HEK293 (cell line): ENCODE results near the gene AGO1.

ENCODE experiments used
- CTCF ChIA-PET: fragments of 350-600 bp; formaldehyde crosslinking; extraction: SDS; loops from one replicate; lab custom pipeline; 2021; ENCODE audit warnings: antibody characterized with exemption; lab: Yijun Ruan, JAX
- POLR2A ChIA-PET: fragments of 300-600 bp; formaldehyde crosslinking; extraction: SDS; loops from one replicate; lab custom pipeline; 2020; ENCODE audit warnings: antibody characterized with exemption, inconsistent platforms; lab: Yijun Ruan, JAX
- H3K27ac ChIP-seq: fragments of 200-500 bp; sonication (Bioruptor generic); 2 replicates; pipeline ENCODE4 v1.5.1; 2014; ENCODE audit warnings: low read depth, low read length, control low read depth, inconsistent platforms; ENCODE audit errors: extremely low read depth
- H3K36me3 ChIP-seq, 2 experiments: fragments of 200-500 bp in 1 of 2; sonication (Bioruptor generic) in 1 of 2; 1 replicate in 1 of 2; 2 replicates in 1 of 2; pipeline ENCODE4 v1.5.1; 2014 to 2017; ENCODE audit warnings: inconsistent platforms in 2 of 2, low read length in 2 of 2; ENCODE audit not compliant: control insufficient read depth in 2 of 2, insufficient read depth in 1 of 2
- H3K4me1 ChIP-seq: fragments of 200-500 bp; sonication (Bioruptor generic); 2 replicates; pipeline ENCODE4 v1.5.1; 2014; ENCODE audit warnings: mild to moderate bottlenecking, low read length, inconsistent platforms; ENCODE audit not compliant: control insufficient read depth, insufficient read depth
- H3K4me3 ChIP-seq: 2 replicates; pipeline ENCODE4 v1.5.1; 2011; ENCODE audit warnings: low read depth, mild to moderate bottlenecking, control low read depth, low read length, moderate library complexity
- H3K9me3 ChIP-seq: fragments of 200-500 bp; sonication (Bioruptor generic); 2 replicates; pipeline ENCODE4 v1.5.1; 2014; ENCODE audit warnings: low read depth, low read length, inconsistent platforms; ENCODE audit not compliant: control insufficient read depth, insufficient read depth
- HOXD13 ChIP-seq: sonication (generic); formaldehyde crosslinking; IDR thresholded peaks from 2 replicates; pipeline ENCODE4 v1.8.0; 2022; ENCODE audit warnings: missing genetic modification reagents, borderline replicate concordance
- KLF16 ChIP-seq: fragments of 450-650 bp; formaldehyde crosslinking; IDR thresholded peaks from 2 replicates; pipeline ENCODE4 v1.5.1; 2017; ENCODE audit warnings: missing biosample characterization, missing genetic modification characterization
- KLF7 ChIP-seq: fragments of 450-650 bp; formaldehyde crosslinking; IDR thresholded peaks from 2 replicates; pipeline ENCODE4 v1.5.1; 2016; ENCODE audit warnings: missing biosample characterization, missing genetic modification characterization, borderline replicate concordance
- SCRT2 ChIP-seq: fragments of 450-650 bp; formaldehyde crosslinking; IDR thresholded peaks from 2 replicates; pipeline ENCODE4 v1.5.1; 2016; ENCODE audit warnings: missing biosample characterization, missing genetic modification characterization
- SP7 ChIP-seq: fragments of 450-650 bp; formaldehyde crosslinking; IDR thresholded peaks from 2 replicates; pipeline ENCODE4 v1.5.1; 2016; ENCODE audit warnings: missing biosample characterization, missing genetic modification characterization
- YY2 ChIP-seq: fragments of 450-650 bp; formaldehyde crosslinking; IDR thresholded peaks from 2 replicates; pipeline ENCODE4 v1.5.1; 2016; ENCODE audit warnings: missing biosample characterization, missing genetic modification characterization
- ZBTB21 ChIP-seq: fragments of 450-650 bp; formaldehyde crosslinking; IDR thresholded peaks from 2 replicates; pipeline ENCODE4 v1.5.1; 2017; ENCODE audit warnings: missing biosample characterization, missing genetic modification characterization
- ZBTB8A ChIP-seq: fragments of 450-650 bp; formaldehyde crosslinking; IDR thresholded peaks from 2 replicates; pipeline ENCODE4 v1.5.1; 2016; ENCODE audit warnings: missing biosample characterization, missing genetic modification characterization
- ZEB2 ChIP-seq: fragments of 450-650 bp; formaldehyde crosslinking; IDR thresholded peaks from 2 replicates; pipeline ENCODE4 v1.5.1; 2016; ENCODE audit warnings: missing biosample characterization, missing genetic modification characterization
- ZFHX2 ChIP-seq: fragments of 450-650 bp; formaldehyde crosslinking; conservative IDR thresholded peaks from 2 replicates; pipeline ENCODE4 v1.5.1; 2016; ENCODE audit warnings: missing biosample characterization, missing genetic modification characterization
- ZNF114 ChIP-seq: fragments of 450-650 bp; formaldehyde crosslinking; IDR thresholded peaks from 2 replicates; pipeline ENCODE4 v1.5.0; 2017; ENCODE audit warnings: missing biosample characterization, missing genetic modification characterization
- ZNF138 ChIP-seq: fragments of 450-650 bp; formaldehyde crosslinking; IDR thresholded peaks from 2 replicates; pipeline ENCODE4 v1.5.1; 2016; ENCODE audit warnings: missing biosample characterization, missing genetic modification characterization, borderline replicate concordance
- ZNF140 ChIP-seq: fragments of 450-650 bp; formaldehyde crosslinking; IDR thresholded peaks from 2 replicates; pipeline ENCODE4 v1.5.1; 2016; ENCODE audit warnings: missing biosample characterization, missing genetic modification characterization
- ZNF16 ChIP-seq: fragments of 450-650 bp; formaldehyde crosslinking; IDR thresholded peaks from 2 replicates; pipeline ENCODE4 v1.5.1; 2016; ENCODE audit warnings: low read depth, missing biosample characterization, missing genetic modification characterization
- ZNF223 ChIP-seq: fragments of 450-650 bp; formaldehyde crosslinking; IDR thresholded peaks from 2 replicates; pipeline ENCODE4 v1.5.1; 2016; ENCODE audit warnings: missing biosample characterization, missing genetic modification characterization
- ZNF24 ChIP-seq: fragments of 450-650 bp; formaldehyde crosslinking; IDR thresholded peaks from 2 replicates; pipeline ENCODE4 v1.5.1; 2016; ENCODE audit warnings: missing biosample characterization, missing genetic modification characterization
- ZNF433 ChIP-seq: fragments of 450-650 bp; formaldehyde crosslinking; IDR thresholded peaks from 2 replicates; pipeline ENCODE4 v1.5.1; 2016; ENCODE audit warnings: missing biosample characterization, missing genetic modification characterization, low read depth
- ZNF610 ChIP-seq: fragments of 450-650 bp; formaldehyde crosslinking; IDR thresholded peaks from 2 replicates; pipeline ENCODE4 v1.5.1; 2016; ENCODE audit warnings: missing biosample characterization, missing genetic modification characterization, borderline replicate concordance
- ZNF629 ChIP-seq: fragments of 450-650 bp; formaldehyde crosslinking; IDR thresholded peaks from 2 replicates; pipeline ENCODE4 v1.5.1; 2017; ENCODE audit warnings: missing biosample characterization, missing genetic modification characterization
- ZNF654 ChIP-seq: fragments of 450-650 bp; formaldehyde crosslinking; IDR thresholded peaks from 2 replicates; pipeline ENCODE4 v1.5.1; 2016; ENCODE audit warnings: low read depth, missing biosample characterization, missing genetic modification characterization
- ZSCAN16 ChIP-seq: fragments of 450-650 bp; formaldehyde crosslinking; IDR thresholded peaks from 2 replicates; pipeline ENCODE4 v1.5.1; 2016; ENCODE audit warnings: missing biosample characterization, missing genetic modification characterization
- ZSCAN30 ChIP-seq: fragments of 450-650 bp; IDR thresholded peaks from 2 replicates; pipeline ENCODE4 v1.5.1; 2018; ENCODE audit warnings: missing biosample characterization, mild to moderate bottlenecking, missing genetic modification characterization, moderate library complexity
- TF ChIP-seq, protein P1 (sequence below): fragments of 450-650 bp; formaldehyde crosslinking; IDR thresholded peaks from 2 replicates; pipeline ENCODE4; 2016; ENCODE audit warnings: missing biosample characterization, missing genetic modification characterization
- TF ChIP-seq, protein P2 (sequence below): fragments of 450-650 bp; formaldehyde crosslinking; IDR thresholded peaks from 2 replicates; pipeline ENCODE4 v1.5.1; 2017; ENCODE audit warnings: missing biosample characterization, missing genetic modification characterization
- TF ChIP-seq, protein P3 (sequence below): fragments of 450-650 bp; formaldehyde crosslinking; IDR thresholded peaks from 2 replicates; pipeline ENCODE4 v1.5.1; 2016; ENCODE audit warnings: missing biosample characterization, missing genetic modification characterization, low read depth
- TF ChIP-seq, protein P4 (sequence below): fragments of 450-650 bp; formaldehyde crosslinking; IDR thresholded peaks from 2 replicates; pipeline ENCODE4 v1.5.1; 2016; ENCODE audit warnings: missing biosample characterization, missing genetic modification characterization
- TF ChIP-seq, protein P5 (sequence below): fragments of 450-650 bp; formaldehyde crosslinking; IDR thresholded peaks from 2 replicates; pipeline ENCODE4 v1.5.1; 2016; ENCODE audit warnings: missing biosample characterization, missing genetic modification characterization
- TF ChIP-seq, protein P6 (sequence below): fragments of 450-650 bp; formaldehyde crosslinking; IDR thresholded peaks from 2 replicates; pipeline ENCODE4 v1.5.1; 2016; ENCODE audit warnings: missing biosample characterization, missing genetic modification characterization
- TF ChIP-seq, protein P7 (sequence below): sonication (generic); formaldehyde crosslinking; IDR thresholded peaks from 2 replicates; pipeline ENCODE4 v1.8.1; 2022; ENCODE audit warnings: mild to moderate bottlenecking, moderate library complexity, missing genetic modification reagents

The AGO1 gene

DNA sequence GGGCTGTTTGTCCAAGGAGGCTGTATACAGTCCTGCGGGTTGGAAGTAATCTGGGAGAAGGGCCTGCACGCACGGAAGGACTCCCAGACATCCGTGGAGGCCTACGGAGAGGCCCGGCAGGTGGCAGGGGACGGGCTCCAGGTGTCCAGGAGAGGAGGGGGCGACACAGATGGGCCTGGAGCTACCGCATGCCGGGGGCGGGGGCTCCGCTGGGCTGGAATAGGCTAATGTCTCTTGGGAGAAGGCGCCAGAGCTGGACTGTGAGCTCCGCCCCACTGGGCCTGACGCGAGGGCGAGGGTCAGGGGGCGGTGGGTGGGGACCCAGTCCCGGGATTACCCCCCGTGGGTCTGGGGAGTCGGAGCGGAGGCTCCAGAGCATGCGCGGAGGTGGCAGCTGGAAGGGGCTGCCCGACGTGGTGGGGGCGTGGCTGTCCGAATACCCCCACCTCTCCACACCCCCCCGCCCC is 659 bp downstream of the AGO1 start (continued):
- TF ChIP-seq, protein P1, sequence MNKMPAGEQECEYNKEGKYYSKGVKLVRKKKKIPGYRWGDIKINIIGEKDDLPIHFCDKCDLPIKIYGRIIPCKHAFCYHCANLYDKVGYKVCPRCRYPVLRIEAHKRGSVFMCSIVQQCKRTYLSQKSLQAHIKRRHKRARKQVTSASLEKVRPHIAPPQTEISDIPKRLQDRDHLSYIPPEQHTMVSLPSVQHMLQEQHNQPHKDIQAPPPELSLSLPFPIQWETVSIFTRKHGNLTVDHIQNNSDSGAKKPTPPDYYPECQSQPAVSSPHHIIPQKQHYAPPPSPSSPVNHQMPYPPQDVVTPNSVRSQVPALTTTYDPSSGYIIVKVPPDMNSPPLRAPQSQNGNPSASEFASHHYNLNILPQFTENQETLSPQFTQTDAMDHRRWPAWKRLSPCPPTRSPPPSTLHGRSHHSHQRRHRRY (tag by site-specific recombination), result no peak
- TF ChIP-seq ZNF16 (tag by site-specific recombination), result no peak
- TF ChIP-seq ZNF138 (tag by site-specific recombination), result no peak
- TF ChIP-seq YY2 (tag by site-specific recombination), result no peak
- no peak for TF ChIP-seq HOXD13 (CRISPR knock-in tag)
- TF ChIP-seq, protein P2, sequence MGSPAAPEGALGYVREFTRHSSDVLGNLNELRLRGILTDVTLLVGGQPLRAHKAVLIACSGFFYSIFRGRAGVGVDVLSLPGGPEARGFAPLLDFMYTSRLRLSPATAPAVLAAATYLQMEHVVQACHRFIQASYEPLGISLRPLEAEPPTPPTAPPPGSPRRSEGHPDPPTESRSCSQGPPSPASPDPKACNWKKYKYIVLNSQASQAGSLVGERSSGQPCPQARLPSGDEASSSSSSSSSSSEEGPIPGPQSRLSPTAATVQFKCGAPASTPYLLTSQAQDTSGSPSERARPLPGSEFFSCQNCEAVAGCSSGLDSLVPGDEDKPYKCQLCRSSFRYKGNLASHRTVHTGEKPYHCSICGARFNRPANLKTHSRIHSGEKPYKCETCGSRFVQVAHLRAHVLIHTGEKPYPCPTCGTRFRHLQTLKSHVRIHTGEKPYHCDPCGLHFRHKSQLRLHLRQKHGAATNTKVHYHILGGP (tag by site-specific recombination), result no peak
- no peak for TF ChIP-seq KLF7
- 0 out of 2 replicates have a peak, but pooled peaks have one; percentile 13 for TF ChIP-seq ZBTB21 (tag by site-specific recombination)
- TF ChIP-seq, protein P3, sequence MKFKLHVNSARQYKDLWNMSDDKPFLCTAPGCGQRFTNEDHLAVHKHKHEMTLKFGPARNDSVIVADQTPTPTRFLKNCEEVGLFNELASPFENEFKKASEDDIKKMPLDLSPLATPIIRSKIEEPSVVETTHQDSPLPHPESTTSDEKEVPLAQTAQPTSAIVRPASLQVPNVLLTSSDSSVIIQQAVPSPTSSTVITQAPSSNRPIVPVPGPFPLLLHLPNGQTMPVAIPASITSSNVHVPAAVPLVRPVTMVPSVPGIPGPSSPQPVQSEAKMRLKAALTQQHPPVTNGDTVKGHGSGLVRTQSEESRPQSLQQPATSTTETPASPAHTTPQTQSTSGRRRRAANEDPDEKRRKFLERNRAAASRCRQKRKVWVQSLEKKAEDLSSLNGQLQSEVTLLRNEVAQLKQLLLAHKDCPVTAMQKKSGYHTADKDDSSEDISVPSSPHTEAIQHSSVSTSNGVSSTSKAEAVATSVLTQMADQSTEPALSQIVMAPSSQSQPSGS (tag by site-specific recombination), result no peak
- TF ChIP-seq ZNF654 (tag by site-specific recombination), result no peak
- no peak for TF ChIP-seq ZNF24
- peak; percentile 90 for TF ChIP-seq ZBTB8A
- TF ChIP-seq, protein P4, sequence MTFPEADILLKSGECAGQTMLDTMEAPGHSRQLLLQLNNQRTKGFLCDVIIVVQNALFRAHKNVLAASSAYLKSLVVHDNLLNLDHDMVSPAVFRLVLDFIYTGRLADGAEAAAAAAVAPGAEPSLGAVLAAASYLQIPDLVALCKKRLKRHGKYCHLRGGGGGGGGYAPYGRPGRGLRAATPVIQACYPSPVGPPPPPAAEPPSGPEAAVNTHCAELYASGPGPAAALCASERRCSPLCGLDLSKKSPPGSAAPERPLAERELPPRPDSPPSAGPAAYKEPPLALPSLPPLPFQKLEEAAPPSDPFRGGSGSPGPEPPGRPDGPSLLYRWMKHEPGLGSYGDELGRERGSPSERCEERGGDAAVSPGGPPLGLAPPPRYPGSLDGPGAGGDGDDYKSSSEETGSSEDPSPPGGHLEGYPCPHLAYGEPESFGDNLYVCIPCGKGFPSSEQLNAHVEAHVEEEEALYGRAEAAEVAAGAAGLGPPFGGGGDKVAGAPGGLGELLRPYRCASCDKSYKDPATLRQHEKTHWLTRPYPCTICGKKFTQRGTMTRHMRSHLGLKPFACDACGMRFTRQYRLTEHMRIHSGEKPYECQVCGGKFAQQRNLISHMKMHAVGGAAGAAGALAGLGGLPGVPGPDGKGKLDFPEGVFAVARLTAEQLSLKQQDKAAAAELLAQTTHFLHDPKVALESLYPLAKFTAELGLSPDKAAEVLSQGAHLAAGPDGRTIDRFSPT (tag by site-specific recombination), result no peak
- no peak for TF ChIP-seq ZNF433 (tag by site-specific recombination)
- no peak for TF ChIP-seq ZNF629 (tag by site-specific recombination)
- TF ChIP-seq, protein P5, sequence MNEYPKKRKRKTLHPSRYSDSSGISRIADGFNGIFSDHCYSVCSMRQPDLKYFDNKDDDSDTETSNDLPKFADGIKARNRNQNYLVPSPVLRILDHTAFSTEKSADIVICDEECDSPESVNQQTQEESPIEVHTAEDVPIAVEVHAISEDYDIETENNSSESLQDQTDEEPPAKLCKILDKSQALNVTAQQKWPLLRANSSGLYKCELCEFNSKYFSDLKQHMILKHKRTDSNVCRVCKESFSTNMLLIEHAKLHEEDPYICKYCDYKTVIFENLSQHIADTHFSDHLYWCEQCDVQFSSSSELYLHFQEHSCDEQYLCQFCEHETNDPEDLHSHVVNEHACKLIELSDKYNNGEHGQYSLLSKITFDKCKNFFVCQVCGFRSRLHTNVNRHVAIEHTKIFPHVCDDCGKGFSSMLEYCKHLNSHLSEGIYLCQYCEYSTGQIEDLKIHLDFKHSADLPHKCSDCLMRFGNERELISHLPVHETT (tag by site-specific recombination), result no peak
- TF ChIP-seq ZEB2 (tag by site-specific recombination), result no peak; the same call in 1 of the 2 replicates
- TF ChIP-seq KLF16, result peak; percentile 81; the same call in 1 of the 2 replicates
- TF ChIP-seq ZFHX2 (tag by site-specific recombination), result peak; percentile 79

DNA sequence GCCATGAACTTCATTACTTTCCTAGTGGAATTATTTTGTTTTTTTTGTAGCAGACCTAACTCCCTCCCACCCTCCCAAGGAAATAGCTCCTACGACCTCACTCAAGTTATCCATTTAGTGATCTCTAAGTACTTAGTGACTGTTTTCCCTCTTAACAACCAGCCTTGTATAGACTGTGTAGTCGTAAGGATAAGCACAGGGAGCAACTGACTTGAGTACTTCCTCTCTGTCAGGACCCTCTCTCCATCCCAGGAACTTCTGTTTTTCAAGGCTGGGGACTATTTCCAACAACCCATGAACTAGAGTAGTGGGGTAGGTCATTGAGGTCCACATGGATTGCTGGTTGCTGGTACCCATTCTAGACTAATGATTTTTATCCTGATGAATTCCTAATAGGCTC is 1.9 kb downstream of the AGO1 start:
- ChIA-PET POLR2A (no interaction called here), CTCF (interaction anchor here (0.6 kb wide), 1 partner anchor 157 kb away, joined by 6 read pairs; no protein-coding TSS in a partner anchor)
- Histone ChIP-seq H3K36me3 (peaks cover 7 to 21% of the 10 kb centered on the region in 2 experiments; a peak in 2 of 3 replicates), H3K9me3 (no peaks in the 10 kb centered on the region), H3K4me3 (no peak overlapping the region), H3K4me1 (peaks cover 20% of the 10 kb centered on the region), H3K27ac (no peak overlapping the region)
- TF ChIP-seq ZNF223 (tag by site-specific recombination) (no peak), ZNF114 (tag by site-specific recombination) (no peak), SP7 (tag by site-specific recombination) (no peak), ZSCAN30 (tag by site-specific recombination) (no peak), ZSCAN16 (tag by site-specific recombination) (no peak), ZNF610 (tag by site-specific recombination) (no peak), ZNF140 (tag by site-specific recombination) (no peak), SCRT2 (tag by site-specific recombination) (no peak), ZNF138 (tag by site-specific recombination) (no peak)
- TF ChIP-seq, protein P6, sequence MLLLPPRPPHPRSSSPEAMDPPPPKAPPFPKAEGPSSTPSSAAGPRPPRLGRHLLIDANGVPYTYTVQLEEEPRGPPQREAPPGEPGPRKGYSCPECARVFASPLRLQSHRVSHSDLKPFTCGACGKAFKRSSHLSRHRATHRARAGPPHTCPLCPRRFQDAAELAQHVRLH (tag by site-specific recombination), result no peak
- TF ChIP-seq, protein P7, sequence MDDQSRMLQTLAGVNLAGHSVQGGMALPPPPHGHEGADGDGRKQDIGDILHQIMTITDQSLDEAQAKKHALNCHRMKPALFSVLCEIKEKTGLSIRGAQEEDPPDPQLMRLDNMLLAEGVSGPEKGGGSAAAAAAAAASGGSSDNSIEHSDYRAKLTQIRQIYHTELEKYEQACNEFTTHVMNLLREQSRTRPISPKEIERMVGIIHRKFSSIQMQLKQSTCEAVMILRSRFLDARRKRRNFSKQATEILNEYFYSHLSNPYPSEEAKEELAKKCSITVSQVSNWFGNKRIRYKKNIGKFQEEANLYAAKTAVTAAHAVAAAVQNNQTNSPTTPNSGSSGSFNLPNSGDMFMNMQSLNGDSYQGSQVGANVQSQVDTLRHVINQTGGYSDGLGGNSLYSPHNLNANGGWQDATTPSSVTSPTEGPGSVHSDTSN (CRISPR knock-in tag), result no peak
